ENCODE measurements around the gene ANKRD44.
A peak's percentile ranks its signal among the peaks of the same experiment; 100 is the strongest.

The ANKRD44 gene

GRCh38 chr2:197101519-197101918 is 209.1 kb downstream of the ANKRD44 start:
- no peak for DNase-seq

- DNase-seq = no peak
Observed at GRCh38 chr2:197097578-197098366, 212.8 kb downstream of the ANKRD44 start.

- no peak for DNase-seq
Observed at GRCh38 chr2:197096649-197097048, 213.9 kb downstream of the ANKRD44 start.

GRCh38 chr2:197092431-197092830 is 218.1 kb downstream of the ANKRD44 start:
- no peak for DNase-seq

GRCh38 chr2:197090742-197091367 is 219.7 kb downstream of the ANKRD44 start:
- DNase-seq = no peak

- DNase-seq = no peak
Observed at GRCh38 chr2:197089655-197090054, 220.9 kb downstream of the ANKRD44 start.

GRCh38 chr2:197088694-197089093 is 221.9 kb downstream of the ANKRD44 start:
- DNase-seq = no peak

GRCh38 chr2:197086500-197086899 is 224.1 kb downstream of the ANKRD44 start:
- DNase-seq = no peak

GRCh38 chr2:197085665-197086064 is 224.9 kb downstream of the ANKRD44 start:
- no peak for DNase-seq

- DNase-seq = no peak
Observed at GRCh38 chr2:197081294-197081693, 229.3 kb downstream of the ANKRD44 start.

- no peak for DNase-seq
Observed at GRCh38 chr2:197080578-197081216, 229.9 kb downstream of the ANKRD44 start.

- peak; percentile 87 for DNase-seq
Observed at GRCh38 chr2:197079832-197080555, 230.6 kb downstream of the ANKRD44 start.

GRCh38 chr2:197079414-197079813 is 231.2 kb downstream of the ANKRD44 start:
- DNase-seq = no peak

GRCh38 chr2:197078535-197078934 is 232.0 kb downstream of the ANKRD44 start:
- DNase-seq = no peak

GRCh38 chr2:197077336-197077735 is 233.2 kb downstream of the ANKRD44 start:
- no peak for DNase-seq

- no peak for DNase-seq
Observed at GRCh38 chr2:197076652-197077051, 233.9 kb downstream of the ANKRD44 start.

GRCh38 chr2:197075754-197076337 is 234.7 kb downstream of the ANKRD44 start:
- DNase-seq = peak; percentile 48

GRCh38 chr2:197075281-197075680 is 235.3 kb downstream of the ANKRD44 start:
- no peak for DNase-seq

GRCh38 chr2:197073701-197074433 is 236.7 kb downstream of the ANKRD44 start:
- DNase-seq = no peak

GRCh38 chr2:197073270-197073669 is 237.3 kb downstream of the ANKRD44 start:
- DNase-seq = no peak

GRCh38 chr2:197072533-197072932 is 238.0 kb downstream of the ANKRD44 start:
- DNase-seq = no peak

GRCh38 chr2:197071790-197072436 is 238.7 kb downstream of the ANKRD44 start:
- DNase-seq = no peak
